ENCODE data around the gene TUBG2. TPM values are rescaled to one million over a fixed set of nuclear protein-coding genes. Genes with fewer than 3 reads are reported as not detected.
"Not testable (repeated sequence)": the region's sequence is repeated elsewhere in the genome, so short reads cannot be mapped to it uniquely, and the experiment has no call there.

Gene TUBG2
- total and polyA plus RNA-seq, 2 donors (not counting 1 experiment from before 2014, with no cell fraction given) = 16.7 to 19.0 TPM

GRCh38 chr17:42617956-42618431 is 41.1 kb upstream of the TUBG2 start:
- Histone ChIP-seq H3K4me3 (ENCODE audit: control extremely low read depth in 1 of 5, extremely low read depth in 1 of 5, insufficient read depth in 1 of 5, low read depth in 2 of 5, low read length in 4 of 5) (no peak overlapping the region), H3K4me2 (replicated peaks; ENCODE audit: low read depth, low read length, poor library complexity, severe bottlenecking) (peak overlapping the region; percentile 59), H3K4me1 (ENCODE audit: control insufficient read depth in 2 of 2, insufficient read depth in 2 of 2, low read length in 2 of 2) (peaks cover 10 to 18% of the 10 kb centered on the region in 2 donors), H4K20me1 (ENCODE audit: control insufficient read depth, insufficient read depth, low read length, poor library complexity, severe bottlenecking) (no peaks in the 10 kb centered on the region), H3K36me3 (replicated peaks in 1 of 2; ENCODE audit: control extremely low read depth in 1 of 2, control insufficient read depth in 1 of 2, extremely low read depth in 1 of 2, insufficient read depth in 2 of 2, low read length in 1 of 2) (peaks cover 0 to 22% of the 10 kb centered on the region in 2 experiments), H3K79me2 (ENCODE audit: control insufficient read depth, insufficient read depth, low read length) (no peaks in the 10 kb centered on the region), H2AFZ (ENCODE audit: insufficient read depth, low read depth, low read length, poor library complexity, severe bottlenecking) (peak overlapping the region; percentile 67), H3K9me3 (ENCODE audit: control extremely low read depth in 1 of 3, control insufficient read depth in 2 of 3, insufficient read depth in 1 of 3, low read length in 2 of 3) (no peaks in the 10 kb centered on the region), H3K27me3 (replicated peaks in 1 of 4; ENCODE audit: control extremely low read depth in 1 of 4, control insufficient read depth in 3 of 4, insufficient read depth in 4 of 4, low read length in 3 of 4) (no peaks in the 10 kb centered on the region), H3K9ac (ENCODE audit: low read length) (no peak overlapping the region), H3K27ac (ENCODE audit: low read length in 2 of 2) (no peak overlapping the region)
- POLR2A ChIA-PET = interaction anchor here (0.6 kb wide), 1 partner anchor 183 kb away, joined by 3 read pairs; no protein-coding TSS in a partner anchor
- intact Hi-C loops (cut with micrococcal nuclease) = no loop called here
- ATAC-seq (ENCODE audit: low read depth) (no peak), DNase-seq (no peak)
- H3K27ac Mint-ChIP-seq = peak overlapping the region; percentile 50
- no peaks in the 10 kb centered on the region for H3K9me3 Mint-ChIP-seq (ENCODE audit: insufficient read depth)
- H3K27me3 Mint-ChIP-seq = no peaks in the 10 kb centered on the region
- peaks cover 21% of the 10 kb centered on the region for H3K4me1 Mint-ChIP-seq
- WGBS (ENCODE audit: insufficient coverage) = 71% methylated on average over 4 of the region's 4 CpGs
- TF ChIP-seq, protein P1, sequence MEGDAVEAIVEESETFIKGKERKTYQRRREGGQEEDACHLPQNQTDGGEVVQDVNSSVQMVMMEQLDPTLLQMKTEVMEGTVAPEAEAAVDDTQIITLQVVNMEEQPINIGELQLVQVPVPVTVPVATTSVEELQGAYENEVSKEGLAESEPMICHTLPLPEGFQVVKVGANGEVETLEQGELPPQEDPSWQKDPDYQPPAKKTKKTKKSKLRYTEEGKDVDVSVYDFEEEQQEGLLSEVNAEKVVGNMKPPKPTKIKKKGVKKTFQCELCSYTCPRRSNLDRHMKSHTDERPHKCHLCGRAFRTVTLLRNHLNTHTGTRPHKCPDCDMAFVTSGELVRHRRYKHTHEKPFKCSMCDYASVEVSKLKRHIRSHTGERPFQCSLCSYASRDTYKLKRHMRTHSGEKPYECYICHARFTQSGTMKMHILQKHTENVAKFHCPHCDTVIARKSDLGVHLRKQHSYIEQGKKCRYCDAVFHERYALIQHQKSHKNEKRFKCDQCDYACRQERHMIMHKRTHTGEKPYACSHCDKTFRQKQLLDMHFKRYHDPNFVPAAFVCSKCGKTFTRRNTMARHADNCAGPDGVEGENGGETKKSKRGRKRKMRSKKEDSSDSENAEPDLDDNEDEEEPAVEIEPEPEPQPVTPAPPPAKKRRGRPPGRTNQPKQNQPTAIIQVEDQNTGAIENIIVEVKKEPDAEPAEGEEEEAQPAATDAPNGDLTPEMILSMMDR (IDR thresholded peaks at IDR 0.05) = no peak
- no peak for TF ChIP-seq EZH2 (IDR thresholded peaks at IDR 0.05; ENCODE audit: borderline replicate concordance, insufficient read depth, low read depth, low read length, poor library complexity, severe bottlenecking)
- no peak overlapping the region for H3K4me3 Mint-ChIP-seq
- CTCF ChIA-PET = interaction anchor here (1.2 to 1.9 kb wide), 6 partner anchors 40 to 204 kb away, joined by 3 to 7 read pairs (median 5); partner anchors contain the start of gene PLEKHH3

- Histone ChIP-seq H3K36me3 (replicated peaks in 1 of 2; ENCODE audit: control extremely low read depth in 1 of 2, control insufficient read depth in 1 of 2, extremely low read depth in 1 of 2, insufficient read depth in 2 of 2, low read length in 1 of 2) (peaks cover 0 to 21% of the 10 kb centered on the region in 2 experiments), H3K79me2 (ENCODE audit: control insufficient read depth, insufficient read depth, low read length) (no peaks in the 10 kb centered on the region), H3K9me3 (ENCODE audit: control extremely low read depth in 1 of 3, control insufficient read depth in 2 of 3, insufficient read depth in 1 of 3, low read length in 2 of 3) (no peaks in the 10 kb centered on the region), H3K4me1 (ENCODE audit: control insufficient read depth in 2 of 2, insufficient read depth in 2 of 2, low read length in 2 of 2) (peaks cover 10 to 18% of the 10 kb centered on the region in 2 donors), H3K4me3 (ENCODE audit: control extremely low read depth in 1 of 5, extremely low read depth in 1 of 5, insufficient read depth in 1 of 5, low read depth in 2 of 5, low read length in 4 of 5) (peak overlapping the region in 3 of 5 experiments; percentile 3 to 43 (median 25)), H2AFZ (ENCODE audit: insufficient read depth, low read depth, low read length, poor library complexity, severe bottlenecking) (peak overlapping the region; percentile 67), H3K27me3 (replicated peaks in 1 of 4; ENCODE audit: control extremely low read depth in 1 of 4, control insufficient read depth in 3 of 4, insufficient read depth in 4 of 4, low read length in 3 of 4) (no peaks in the 10 kb centered on the region), H3K27ac (ENCODE audit: low read length in 2 of 2) (no peak overlapping the region), H4K20me1 (ENCODE audit: control insufficient read depth, insufficient read depth, low read length, poor library complexity, severe bottlenecking) (no peaks in the 10 kb centered on the region), H3K4me2 (replicated peaks; ENCODE audit: low read depth, low read length, poor library complexity, severe bottlenecking) (peak overlapping the region; percentile 59), H3K9ac (ENCODE audit: low read length) (peak overlapping the region; percentile 47)
- TF ChIP-seq, protein P1 (IDR thresholded peaks at IDR 0.05) = no peak
- TF ChIP-seq EZH2 (IDR thresholded peaks at IDR 0.05; ENCODE audit: borderline replicate concordance, insufficient read depth, low read depth, low read length, poor library complexity, severe bottlenecking) = no peak
- intact Hi-C loops (cut with micrococcal nuclease) = no loop called here
- ChIA-PET CTCF (interaction anchor here (0.6 to 1.9 kb wide), 8 partner anchors 12 to 203 kb away, joined by 3 to 7 read pairs (median 4); partner anchors contain the start of gene PLEKHH3), POLR2A (no interaction called here)
- peak; percentile 51 for DNase-seq
- ATAC-seq (ENCODE audit: low read depth) = peak; percentile 49
- WGBS (ENCODE audit: insufficient coverage) = 16% methylated on average over 7 of the region's 9 CpGs
- Mint-ChIP-seq H3K27ac (no peak overlapping the region), H3K27me3 (no peaks in the 10 kb centered on the region), H3K4me1 (peaks cover 21% of the 10 kb centered on the region), H3K9me3 (ENCODE audit: insufficient read depth) (no peaks in the 10 kb centered on the region), H3K4me3 (peak overlapping the region; percentile 60)
Measured at GRCh38 chr17:42618442-42619150, 40.5 kb upstream of the TUBG2 start.

- H3K27ac Mint-ChIP-seq; ATAC-seq (ENCODE audit: low read depth); H3K9me3 ChIP-seq (ENCODE audit: control extremely low read depth in 1 of 3, control insufficient read depth in 2 of 3, insufficient read depth in 1 of 3, low read length in 2 of 3); H4K20me1 ChIP-seq (ENCODE audit: control insufficient read depth, insufficient read depth, low read length, poor library complexity, severe bottlenecking); H2AFZ ChIP-seq (ENCODE audit: insufficient read depth, low read depth, low read length, poor library complexity, severe bottlenecking); H3K36me3 ChIP-seq (replicated peaks in 1 of 2; ENCODE audit: control extremely low read depth in 1 of 2, control insufficient read depth in 1 of 2, extremely low read depth in 1 of 2, insufficient read depth in 2 of 2, low read length in 1 of 2); H3K4me2 ChIP-seq (replicated peaks; ENCODE audit: low read depth, low read length, poor library complexity, severe bottlenecking); H3K27me3 ChIP-seq (replicated peaks in 1 of 4; ENCODE audit: control extremely low read depth in 1 of 4, control insufficient read depth in 3 of 4, insufficient read depth in 4 of 4, low read length in 3 of 4); intact Hi-C loops (cut with micrococcal nuclease); H3K4me3 ChIP-seq (ENCODE audit: control extremely low read depth in 1 of 5, extremely low read depth in 1 of 5, insufficient read depth in 1 of 5, low read depth in 2 of 5, low read length in 4 of 5); H3K9ac ChIP-seq (ENCODE audit: low read length); H3K9me3 Mint-ChIP-seq (ENCODE audit: insufficient read depth); H3K27ac ChIP-seq (ENCODE audit: low read length in 2 of 2); POLR2A ChIA-PET; CTCF ChIA-PET; DNase-seq; H3K27me3 Mint-ChIP-seq; H3K4me3 Mint-ChIP-seq; H3K79me2 ChIP-seq (ENCODE audit: control insufficient read depth, insufficient read depth, low read length): not testable (repeated sequence)
- WGBS (ENCODE audit: insufficient coverage) = 95% methylated on average over 2 of the region's 3 CpGs
- peaks cover 10 to 18% of the 10 kb centered on the region in 2 donors for H3K4me1 ChIP-seq (ENCODE audit: control insufficient read depth in 2 of 2, insufficient read depth in 2 of 2, low read length in 2 of 2)
- peaks cover 21% of the 10 kb centered on the region for H3K4me1 Mint-ChIP-seq
Measured at GRCh38 chr17:42621987-42622386, 37.1 kb upstream of the TUBG2 start.
